Endothelial cell of umbilical vein (primary cell): Measurements from ENCODE around the gene WDPCP. TPM values are rescaled to one million over a fixed set of nuclear protein-coding genes. Genes with fewer than 3 reads are reported as not detected.

Experiments used
- BruUV-seq: library from RNA; stranded (reverse); fragments of 400-500 nt; replicated peaks from 2 replicates; lab custom pipeline; 2021; lab: Mats Ljungman, UMichigan
- CTCF ChIA-PET: fragments of 300-600, 350-600 bp; sonication (Branson Sonifier 250); formaldehyde crosslinking; loops from one replicate; lab custom pipeline; 2021; ENCODE audit warnings: antibody characterized with exemption, inconsistent platforms; lab: Charles Lee
- POLR2A ChIA-PET: fragments of 300-600, 350-600 bp; sonication (Branson Sonifier 250); formaldehyde crosslinking; loops from one replicate; lab custom pipeline; 2021; ENCODE audit warnings: antibody characterized with exemption, inconsistent platforms; lab: Charles Lee
- DNase-seq: peaks from one replicate; pipeline ENCODE4 v3.0.0-alpha.2; 2011; ENCODE audit warnings: low read depth, low spot score
- FAIRE-seq: peaks from 2 replicates; lab custom pipeline; 2011; peaks lifted over from hg19 to GRCh38; lab: Jason Lieb, UNC
- H2AFZ ChIP-seq: 2 replicates; pipeline ENCODE4 v1.6.0; 2012; ENCODE audit warnings: low read depth, low read length, control low read depth, inconsistent platforms
- H3K27ac ChIP-seq: 2 replicates; pipeline ENCODE4 v1.5.1; 2011; ENCODE audit warnings: low read depth, mild to moderate bottlenecking, control low read depth, low read length, moderate library complexity; ENCODE audit not compliant: insufficient read depth
- H3K27me3 ChIP-seq, 2 experiments: 2 replicates each; pipeline versions ENCODE4 v1.6.0 to v1.6.1; 2011; ENCODE audit warnings: low read length in 2 of 2, mixed read lengths in 1 of 2; ENCODE audit not compliant: control insufficient read depth in 2 of 2, insufficient read depth in 2 of 2
- H3K36me3 ChIP-seq, 2 experiments: 2 replicates in 1 of 2; 3 replicates in 1 of 2; pipeline ENCODE4 v1.5.1; 2011; ENCODE audit warnings: low read length in 2 of 2, mild to moderate bottlenecking in 1 of 2, moderate library complexity in 1 of 2; ENCODE audit not compliant: control insufficient read depth in 2 of 2, insufficient read depth in 2 of 2; ENCODE audit errors: extremely low read depth in 1 of 2
- H3K4me1 ChIP-seq: 3 replicates; pipeline ENCODE4 v1.5.1; 2011; ENCODE audit warnings: mild to moderate bottlenecking, low read length; ENCODE audit not compliant: control insufficient read depth, insufficient read depth; ENCODE audit errors: extremely low read depth
- H3K4me2 ChIP-seq: 2 replicates; pipeline ENCODE4 v1.6.1; 2011; ENCODE audit warnings: low read length, control low read depth, mixed read lengths; ENCODE audit not compliant: insufficient read depth
- H3K4me3 ChIP-seq, 3 experiments: fragments of 200-600 bp in 1 of 3; sonication (generic), shearing (Covaris generic) in 1 of 3; replicated peaks in 1 of 3; 2 replicates each; pipeline ENCODE4 v1.5.1; 2011 to 2016; ENCODE audit warnings: control low read depth in 3 of 3, low read length in 3 of 3, mild to moderate bottlenecking in 2 of 3, inconsistent platforms in 1 of 3, low read depth in 1 of 3, moderate library complexity in 1 of 3; ENCODE audit not compliant: insufficient read depth in 1 of 3
- H3K79me2 ChIP-seq: 2 replicates; pipeline ENCODE4 v1.6.0; 2012; ENCODE audit warnings: low read length, inconsistent platforms; ENCODE audit not compliant: control insufficient read depth, insufficient read depth
- H3K9ac ChIP-seq: replicated peaks from 2 replicates; pipeline ENCODE3; 2011; ENCODE audit warnings: low read length, control low read depth; ENCODE audit not compliant: insufficient read depth; ENCODE audit errors: extremely low read depth
- H3K9me1 ChIP-seq: replicated peaks from 3 replicates; pipeline ENCODE4 v1.6.0; 2011; ENCODE audit warnings: mild to moderate bottlenecking, low read length; ENCODE audit not compliant: control insufficient read depth, insufficient read depth; ENCODE audit errors: extremely low read depth
- H3K9me3 ChIP-seq: replicated peaks from 2 replicates; pipeline ENCODE4 v1.5.1; 2012; ENCODE audit warnings: low read length, inconsistent platforms; ENCODE audit not compliant: control insufficient read depth, insufficient read depth
- H4K20me1 ChIP-seq: replicated peaks from 2 replicates; pipeline ENCODE3; 2011; ENCODE audit warnings: mild to moderate bottlenecking, low read length; ENCODE audit not compliant: control insufficient read depth, insufficient read depth; ENCODE audit errors: extremely low read depth
- CTCF ChIP-seq, 2 donors: IDR thresholded peaks; 1 replicate in 1 of 2; 2 replicates in 1 of 2; pipeline ENCODE4 v1.5.1; 2011; ENCODE audit warnings: low read length in 2 of 2, mild to moderate bottlenecking in 2 of 2, moderate library complexity in 2 of 2, control low read depth in 1 of 2, inconsistent platforms in 1 of 2, low read depth in 1 of 2; ENCODE audit not compliant: insufficient read depth in 1 of 2; ENCODE audit errors: extremely low read depth in 1 of 2
- EZH2 ChIP-seq: IDR thresholded peaks from 2 replicates; pipeline ENCODE4 v1.6.1; 2012; ENCODE audit warnings: borderline replicate concordance, low read depth, mild to moderate bottlenecking, moderate library complexity, low read length, inconsistent platforms; ENCODE audit not compliant: severe bottlenecking
- FOS ChIP-seq: IDR thresholded peaks from 2 replicates; pipeline ENCODE4 v1.6.1; 2011; ENCODE audit warnings: mild to moderate bottlenecking, low read length, moderate library complexity, borderline replicate concordance; ENCODE audit not compliant: insufficient read depth
- GATA2 ChIP-seq: IDR thresholded peaks from 2 replicates; pipeline ENCODE4 v1.7.0; 2011; ENCODE audit warnings: low read depth, mild to moderate bottlenecking, moderate library complexity, mixed read lengths, low read length; ENCODE audit not compliant: insufficient read length, insufficient read depth
- JUN ChIP-seq: IDR thresholded peaks from 2 replicates; pipeline ENCODE4 v1.6.1; 2011; ENCODE audit warnings: borderline replicate concordance, low read depth; ENCODE audit not compliant: insufficient read length, insufficient read depth
- MAX ChIP-seq: IDR thresholded peaks from 2 replicates; pipeline ENCODE4 v1.6.1; 2011; ENCODE audit not compliant: insufficient read depth, insufficient read length
- MYC ChIP-seq: IDR thresholded peaks from one replicate; pipeline ENCODE4 v1.6.1; 2011; ENCODE audit warnings: mild to moderate bottlenecking, low read depth, low read length
- POLR2A ChIP-seq: IDR thresholded peaks from 2 replicates; pipeline ENCODE4 v1.6.1; 2012; ENCODE audit warnings: low read depth, mild to moderate bottlenecking, control low read depth, low read length
- POLR2AphosphoS5 ChIP-seq: IDR thresholded peaks from 2 replicates; pipeline ENCODE4 v1.6.1; 2012; ENCODE audit warnings: low read depth, mild to moderate bottlenecking, control low read depth, low read length, moderate library complexity; ENCODE audit not compliant: insufficient read depth
- dilution Hi-C: fragments of 300-500 bp; cut with MboI; formaldehyde crosslinking; loops from one replicate; pipeline ENCODE4 v1.15.0; 2019; ENCODE audit warnings: low sequenced_read_pairs; ENCODE audit not compliant: extremely low pct_ligation_motif_present
- intact Hi-C: fragments of 100-400 bp; cut with micrococcal nuclease; formaldehyde crosslinking; loops from one replicate; pipeline ENCODE4 v1.10.0; 2022
- polyA plus RNA-seq, 4 experiments: library from polyadenylated mRNA; depleted of rRNA in 3 of 4; stranded (reverse) in 3 of 4; unstranded in 1 of 4; fragments of >200 nt; gene quantifications; 2 replicates each; pipeline versions ENCODE4 v1.2.1 to v1.2.3, GENCODE V29; 2011 to 2012; ENCODE audit warnings: missing spikeins in 1 of 4
- total RNA-seq: library from RNA; stranded (reverse); gene quantifications from 2 replicates; pipeline ENCODE4 v1.2.3, GENCODE V29; 2021

The WDPCP gene
- total and polyA plus RNA-seq, 2 donors (not counting 3 experiments of a cell fraction or from before 2014, with no cell fraction given) = 4.0 to 8.8 TPM

- H4K20me1 ChIP-seq = no peaks in the 10 kb centered on the region
- no peaks in the 10 kb centered on the region for H3K36me3 ChIP-seq
- dilution Hi-C loops (no loop called here), intact Hi-C loops (no loop called here)
- H3K4me3 ChIP-seq = no peak overlapping the region
- FAIRE-seq (no peak), DNase-seq (no peak)
- ChIA-PET CTCF (no interaction called here), POLR2A (no interaction called here)
- H3K9me1 ChIP-seq = no peaks in the 10 kb centered on the region
- no peaks in the 10 kb centered on the region for H3K79me2 ChIP-seq
- H3K4me1 ChIP-seq = no peaks in the 10 kb centered on the region
- no TSS peak for BruUV-seq
- no peak overlapping the region for H2AFZ ChIP-seq
- H3K4me2 ChIP-seq = no peak overlapping the region
- TF ChIP-seq EZH2 = no peak
- TF ChIP-seq MYC = no peak
- no peak for TF ChIP-seq GATA2
- TF ChIP-seq CTCF (IDR thresholded peaks at IDR 0.05; ENCODE audit: extremely low read depth in 1 of 2, insufficient read depth in 1 of 2, low read depth in 1 of 2, low read length in 2 of 2) = no peak
- TF ChIP-seq POLR2AphosphoS5 = no peak
- no peak for TF ChIP-seq FOS
- TF ChIP-seq JUN = no peak
- TF ChIP-seq MAX = no peak
- no peak for TF ChIP-seq POLR2A
- H3K27me3 ChIP-seq = no peaks in the 10 kb centered on the region
- H3K9me3 ChIP-seq = no peaks in the 10 kb centered on the region
- H3K27ac ChIP-seq = no peak overlapping the region
- H3K9ac ChIP-seq = no peak overlapping the region
These were observed 339.1 kb downstream of the WDPCP start for GRCh38 chr2:63249161-63249560.
